Measurements from ENCODE around the gene PGC. TPM values are rescaled to one million over a fixed set of nuclear protein-coding genes. Genes with fewer than 3 reads are reported as not detected.

PGC gene
- polyA plus RNA-seq, 3 donors from 2014 or later = not detected

DNA sequence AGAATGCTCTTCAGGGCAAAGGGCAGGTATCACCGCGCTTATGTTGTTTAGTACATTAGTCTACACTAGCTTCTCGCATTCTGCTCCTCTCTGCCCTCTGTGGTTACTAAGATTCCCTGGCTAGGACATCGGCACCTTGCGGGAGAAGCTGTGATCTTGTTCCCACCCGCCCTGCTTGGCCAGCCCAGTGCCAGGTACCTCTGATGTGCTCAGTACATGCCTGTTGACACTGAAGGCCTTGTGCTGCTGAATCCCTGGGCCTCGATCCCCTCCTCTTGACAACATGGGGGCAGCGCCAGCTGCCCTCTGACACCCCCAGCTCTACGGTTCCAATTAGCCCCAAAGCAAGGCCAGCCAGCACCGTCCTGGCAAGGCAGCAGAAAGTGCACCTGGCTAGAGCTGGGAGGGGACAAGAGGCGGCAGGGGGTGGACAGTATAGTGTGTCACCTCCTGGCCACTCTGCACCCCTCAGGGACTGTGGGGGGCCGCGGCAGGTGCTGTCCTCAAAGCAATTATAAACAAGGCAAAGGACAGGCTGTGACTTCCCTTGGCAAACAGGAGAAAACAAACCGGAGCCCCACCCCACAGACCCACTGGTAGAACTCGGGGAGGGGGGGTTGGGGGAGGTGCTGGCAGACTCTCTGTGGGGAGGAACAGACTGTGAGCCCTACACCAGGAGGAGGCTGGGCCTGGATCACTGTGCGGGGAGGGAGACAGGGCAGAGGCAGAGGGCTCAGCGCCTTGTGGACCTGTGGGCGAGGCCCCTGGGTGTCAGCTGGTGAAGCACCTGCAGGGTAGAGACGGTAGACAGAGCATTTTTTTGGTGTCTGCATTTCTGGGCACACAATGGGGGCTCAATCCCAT, 18.9 kb downstream of the PGC start:
- no peaks in the 10 kb centered on the region for H3K9me3 Mint-ChIP-seq

GRCh38 chr6:41727705-41728072, 19.5 kb downstream of the PGC start:
- Mint-ChIP-seq H3K4me1 (peaks cover 99 to 100% of the 10 kb centered on the region in 2 donors), H3K27ac (peak overlapping the region; percentile 92 to 98 (median 95)), H3K27me3 (ENCODE audit: low read depth in 3 of 3) (peaks cover 4 to 22% (median 5%) of the 10 kb centered on the region in 3 donors), H3K36me3 (peaks cover 0 to 4% (median 0%) of the 10 kb centered on the region in 3 donors), H3K4me3 (peak overlapping the region; percentile 85 to 93 (median 91)), H3K9me3 (no peaks in the 10 kb centered on the region)
- DNase-seq = no peak

More for the DNA sequence above, 18.9 kb downstream of the PGC start:
- Mint-ChIP-seq H3K36me3 (peaks cover 0 to 4% (median 0%) of the 10 kb centered on the region in 3 donors), H3K4me1 (peaks cover 99 to 100% of the 10 kb centered on the region in 2 donors), H3K4me3 (peak overlapping the region; percentile 85 to 93 (median 91)), H3K27ac (peak overlapping the region; percentile 92 to 98 (median 95)), H3K27me3 (ENCODE audit: low read depth in 3 of 3) (peaks cover 4 to 25% (median 5%) of the 10 kb centered on the region in 3 donors)
- DNase-seq = peak in 2 of 3 donors; percentile 33 to 34

DNA sequence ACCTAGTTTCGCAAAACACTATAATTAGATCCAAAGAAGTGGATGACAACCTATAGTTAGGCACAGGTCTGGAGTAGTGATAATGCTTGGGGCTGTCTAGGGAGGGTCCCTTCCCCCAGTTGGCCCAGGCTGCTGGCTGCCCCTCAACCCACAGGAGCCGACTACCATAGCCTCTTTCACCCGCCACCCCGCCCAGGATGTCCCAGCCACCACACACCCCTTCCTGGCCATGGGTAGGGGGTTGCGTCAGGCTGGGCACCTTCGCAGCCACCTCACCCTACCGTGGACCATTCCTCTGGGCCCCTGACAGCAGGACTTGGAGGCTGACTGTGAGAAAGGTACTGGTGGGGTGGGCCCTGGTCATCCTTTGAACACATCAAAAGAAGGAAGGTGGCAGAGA, 20.3 kb downstream of the PGC start:
- DNase-seq = peak; percentile 56 to 68 (median 66)
- H3K27me3 Mint-ChIP-seq (ENCODE audit: low read depth in 3 of 3) = peaks cover 2 to 18% (median 5%) of the 10 kb centered on the region in 3 donors
- H3K27ac Mint-ChIP-seq = peak overlapping the region; percentile 92 to 98 (median 95)
- H3K4me1 Mint-ChIP-seq = peaks cover 95 to 98% of the 10 kb centered on the region in 2 donors
- peak overlapping the region; percentile 85 to 93 (median 91) for H3K4me3 Mint-ChIP-seq
- no peaks in the 10 kb centered on the region for H3K9me3 Mint-ChIP-seq
- H3K36me3 Mint-ChIP-seq = peaks cover 0 to 4% (median 0%) of the 10 kb centered on the region in 3 donors

DNA sequence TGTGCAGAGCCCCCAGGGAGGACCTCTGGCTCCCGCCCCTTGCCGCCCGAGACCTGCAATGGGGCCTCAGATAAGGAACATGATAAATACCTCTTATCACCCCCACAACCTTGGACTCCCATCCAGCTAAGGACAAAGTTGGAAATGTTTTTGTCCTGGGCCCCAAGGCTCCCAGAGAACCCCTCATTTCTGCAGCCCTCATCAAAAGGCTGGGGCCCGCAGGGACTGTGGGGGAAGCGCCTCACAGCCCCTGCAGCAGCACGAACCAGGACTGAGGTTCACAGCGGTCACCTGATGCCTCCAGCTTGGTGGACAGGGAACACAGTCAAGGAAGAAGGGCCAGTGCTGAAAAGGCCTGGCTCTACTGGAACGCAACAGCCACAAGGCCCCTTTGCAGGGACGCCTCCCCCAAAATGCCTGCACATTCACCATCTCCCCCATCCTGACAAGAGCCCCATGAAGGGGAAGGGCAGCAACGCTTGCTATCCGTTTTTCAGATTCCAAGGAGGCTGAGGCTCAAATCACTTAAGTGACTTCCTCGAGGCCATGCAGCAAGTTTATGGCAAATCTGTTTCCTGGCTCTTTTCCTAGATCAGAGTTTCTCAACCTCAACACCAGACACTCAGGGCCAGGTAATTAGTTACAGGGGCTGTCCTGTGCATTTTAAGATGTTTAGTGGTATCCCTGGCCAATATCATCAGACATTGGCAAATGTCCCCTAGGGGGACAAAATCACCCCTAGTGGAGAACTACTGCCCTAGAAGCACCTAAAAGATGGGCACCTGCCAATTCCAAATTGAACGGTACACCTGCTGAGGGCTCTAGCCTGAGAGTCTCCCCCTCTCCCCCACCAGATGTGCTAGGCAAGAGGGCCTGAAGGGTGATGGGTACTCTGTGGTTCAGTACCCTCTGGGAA, 22.4 kb downstream of the PGC start:
- Mint-ChIP-seq H3K9me3 (no peaks in the 10 kb centered on the region), H3K27ac (peak overlapping the region; percentile 89 to 97 (median 92)), H3K4me1 (peaks cover 90 to 97% of the 10 kb centered on the region in 2 donors), H3K27me3 (ENCODE audit: low read depth in 3 of 3) (peaks cover 2 to 15% (median 2%) of the 10 kb centered on the region in 3 donors), H3K36me3 (peaks cover 0 to 4% (median 0%) of the 10 kb centered on the region in 3 donors), H3K4me3 (peak overlapping the region; percentile 21 to 93 (median 81))
- DNase-seq = no peak

DNA sequence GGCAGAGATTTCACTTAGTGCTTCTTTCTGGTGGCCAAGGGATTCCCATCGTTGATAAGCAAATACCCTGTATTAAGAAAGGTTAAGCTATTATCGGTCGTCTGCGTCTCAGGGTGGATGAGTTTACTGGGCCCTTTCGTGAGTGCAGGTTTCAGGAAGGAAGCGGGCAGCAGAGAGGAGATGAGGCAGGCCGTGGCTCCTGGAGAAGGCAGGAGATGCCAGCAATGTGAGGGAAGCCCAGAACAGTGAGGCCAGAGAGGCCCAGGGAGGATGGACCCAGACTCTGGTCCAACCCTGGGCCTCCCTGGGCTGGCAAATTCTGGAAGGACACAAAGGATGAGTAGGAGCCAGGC, 23.0 kb downstream of the PGC start:
- Mint-ChIP-seq H3K4me3 (peak overlapping the region; percentile 67 to 88 (median 78)), H3K36me3 (peaks cover 0 to 4% (median 0%) of the 10 kb centered on the region in 3 donors), H3K9me3 (no peaks in the 10 kb centered on the region), H3K27ac (peak overlapping the region; percentile 89 to 97 (median 92)), H3K4me1 (peaks cover 84 to 97% of the 10 kb centered on the region in 2 donors), H3K27me3 (ENCODE audit: low read depth in 3 of 3) (peaks cover 2 to 15% (median 2%) of the 10 kb centered on the region in 3 donors)
- DNase-seq = no peak

GRCh38 chr6:41723530-41724227, 23.5 kb downstream of the PGC start:
- peak; percentile 55 to 64 (median 55) for DNase-seq
- H3K9me3 Mint-ChIP-seq = no peaks in the 10 kb centered on the region
- peaks cover 80 to 93% of the 10 kb centered on the region in 2 donors for H3K4me1 Mint-ChIP-seq
- peaks cover 0 to 15% (median 2%) of the 10 kb centered on the region in 3 donors for H3K27me3 Mint-ChIP-seq (ENCODE audit: low read depth in 3 of 3)
- H3K27ac Mint-ChIP-seq = peak overlapping the region; percentile 89 to 97 (median 92)
- H3K4me3 Mint-ChIP-seq = peak overlapping the region; percentile 67 to 88 (median 78)
- H3K36me3 Mint-ChIP-seq = peaks cover 0 to 4% (median 0%) of the 10 kb centered on the region in 3 donors

GRCh38 chr6:41722969-41723529, 24.1 kb downstream of the PGC start:
- Mint-ChIP-seq H3K9me3 (no peaks in the 10 kb centered on the region), H3K4me3 (peak overlapping the region; percentile 55 to 88 (median 67)), H3K27me3 (ENCODE audit: low read depth in 3 of 3) (peaks cover 0 to 15% (median 2%) of the 10 kb centered on the region in 3 donors), H3K27ac (peak overlapping the region; percentile 74 to 95 (median 91)), H3K4me1 (peaks cover 78 to 91% of the 10 kb centered on the region in 2 donors), H3K36me3 (peaks cover 0 to 4% (median 0%) of the 10 kb centered on the region in 3 donors)
- no peak for DNase-seq

DNA sequence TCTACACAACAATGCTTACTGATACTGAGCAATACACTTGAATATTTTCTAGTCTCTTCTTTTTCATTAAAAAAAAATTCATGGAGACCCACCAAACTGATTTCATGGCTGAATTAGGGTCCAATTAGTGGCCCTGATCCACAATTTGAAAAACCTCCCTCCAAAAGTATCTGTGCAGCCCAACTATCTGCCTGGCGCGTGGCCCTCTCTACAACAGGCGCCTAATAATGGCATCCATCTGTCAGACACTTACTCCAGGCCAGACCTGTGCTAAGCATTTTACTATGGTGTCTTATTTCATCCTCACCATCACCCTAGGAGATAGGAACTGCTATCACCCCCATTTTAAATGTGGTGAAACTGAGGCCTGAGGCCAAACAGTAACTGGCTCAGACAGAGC, 25.8 kb downstream of the PGC start:
- DNase-seq = no peak
- Mint-ChIP-seq H3K4me1 (peaks cover 76 to 91% of the 10 kb centered on the region in 2 donors), H3K4me3 (no peak overlapping the region), H3K27me3 (ENCODE audit: low read depth in 3 of 3) (peaks cover 0 to 8% (median 2%) of the 10 kb centered on the region in 3 donors), H3K27ac (peak overlapping the region in 5 of 6 donors; percentile 32 to 76 (median 66)), H3K9me3 (no peaks in the 10 kb centered on the region), H3K36me3 (peaks cover 0 to 4% (median 0%) of the 10 kb centered on the region in 3 donors)

- peaks cover 0 to 4% (median 0%) of the 10 kb centered on the region in 3 donors for H3K36me3 Mint-ChIP-seq
- peaks cover 0 to 10% (median 2%) of the 10 kb centered on the region in 3 donors for H3K27me3 Mint-ChIP-seq (ENCODE audit: low read depth in 3 of 3)
- H3K4me3 Mint-ChIP-seq = no peak overlapping the region
- H3K27ac Mint-ChIP-seq = peak overlapping the region in 5 of 6 donors; percentile 32 to 76 (median 66)
- peaks cover 78 to 91% of the 10 kb centered on the region in 2 donors for H3K4me1 Mint-ChIP-seq
- DNase-seq = no peak
- H3K9me3 Mint-ChIP-seq = no peaks in the 10 kb centered on the region
Measured at GRCh38 chr6:41720783-41721182, 26.4 kb downstream of the PGC start.

DNA sequence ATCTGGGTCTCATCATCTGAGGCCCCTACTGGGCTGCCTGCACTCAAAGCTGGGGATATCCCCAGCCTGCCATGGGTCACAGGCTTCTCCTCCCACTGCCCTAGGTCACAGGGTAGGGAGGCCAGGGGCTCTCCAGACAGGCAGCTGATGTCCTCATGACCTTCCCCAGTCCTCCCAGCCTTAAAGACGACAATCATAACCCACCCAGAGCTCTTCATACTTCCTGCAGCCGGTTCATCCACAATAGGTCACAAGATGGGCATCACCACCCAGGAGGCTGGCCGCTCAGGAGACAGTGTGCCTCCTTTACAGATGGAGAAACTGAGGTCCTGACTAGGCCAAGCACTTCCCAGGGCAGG, 27.0 kb downstream of the PGC start:
- H3K4me1 Mint-ChIP-seq = peaks cover 76 to 91% of the 10 kb centered on the region in 2 donors
- no peak for DNase-seq
- H3K36me3 Mint-ChIP-seq = peaks cover 0 to 4% (median 0%) of the 10 kb centered on the region in 3 donors
- H3K9me3 Mint-ChIP-seq = no peaks in the 10 kb centered on the region
- H3K27ac Mint-ChIP-seq = peak overlapping the region in 2 of 6 donors; percentile 61 to 62
- no peak overlapping the region for H3K4me3 Mint-ChIP-seq
- H3K27me3 Mint-ChIP-seq (ENCODE audit: low read depth in 3 of 3) = peaks cover 0 to 6% (median 2%) of the 10 kb centered on the region in 3 donors

- no peak for DNase-seq
- no peaks in the 10 kb centered on the region for H3K9me3 Mint-ChIP-seq
- H3K36me3 Mint-ChIP-seq = peaks cover 0 to 4% (median 0%) of the 10 kb centered on the region in 3 donors
- no peak overlapping the region for H3K4me3 Mint-ChIP-seq
- H3K4me1 Mint-ChIP-seq = peaks cover 70 to 86% of the 10 kb centered on the region in 2 donors
- H3K27ac Mint-ChIP-seq = peak overlapping the region in 5 of 6 donors; percentile 1 to 68 (median 30)
- H3K27me3 Mint-ChIP-seq (ENCODE audit: low read depth in 3 of 3) = peaks cover 0 to 8% (median 2%) of the 10 kb centered on the region in 3 donors
Measured at GRCh38 chr6:41719436-41720261, 27.5 kb downstream of the PGC start.

DNA sequence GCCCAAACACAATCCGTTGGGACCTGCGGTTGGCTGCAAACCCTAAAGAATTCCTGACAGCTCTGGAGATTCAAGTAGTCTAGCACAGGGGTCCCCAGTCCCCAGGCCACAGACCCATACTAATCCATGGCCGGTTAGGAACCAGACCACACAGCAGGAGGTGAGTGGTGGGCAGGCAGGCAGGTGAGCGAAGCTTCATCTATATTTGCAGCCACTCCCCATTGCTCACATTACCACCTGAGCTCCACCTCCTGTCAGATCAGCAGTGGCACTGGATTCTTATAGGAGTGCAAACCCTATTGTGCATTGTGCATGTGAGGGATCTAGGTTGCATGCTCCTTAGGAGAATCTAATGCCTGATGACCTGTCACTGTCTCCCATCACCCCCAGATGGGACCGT, 28.4 kb downstream of the PGC start:
- peaks cover 67 to 84% of the 10 kb centered on the region in 2 donors for H3K4me1 Mint-ChIP-seq
- no peak for DNase-seq
- peak overlapping the region in 2 of 6 donors; percentile 10 to 58 for H3K27ac Mint-ChIP-seq
- H3K4me3 Mint-ChIP-seq = no peak overlapping the region
- peaks cover 0 to 8% (median 2%) of the 10 kb centered on the region in 3 donors for H3K27me3 Mint-ChIP-seq (ENCODE audit: low read depth in 3 of 3)
- H3K36me3 Mint-ChIP-seq = peaks cover 0 to 4% (median 0%) of the 10 kb centered on the region in 3 donors
- no peaks in the 10 kb centered on the region for H3K9me3 Mint-ChIP-seq

Data from immature natural killer cell (primary cell).